GM23248 (cell line): ENCODE measurements around the gene ABCA2. TPM values are rescaled to one million over a fixed set of nuclear protein-coding genes. Genes with fewer than 3 reads are reported as not detected.

Experiments
- DNase-seq: peaks from one replicate; pipeline ENCODE4 v3.0.0-alpha.2; 2015
- H2AFZ ChIP-seq: fragments of 200-600 bp; sonication (generic); 2 replicates; pipeline ENCODE4 v1.6.1; 2016; ENCODE audit warnings: antibody characterized with exemption
- H3F3A ChIP-seq: fragments of 200-600 bp; sonication (generic); 2 replicates; pipeline ENCODE4 v1.6.1; 2016; ENCODE audit warnings: mild to moderate bottlenecking, antibody characterized with exemption, mixed run types; ENCODE audit not compliant: insufficient read depth
- H3K27ac ChIP-seq: fragments of 200-600 bp; sonication (generic); 2 replicates; pipeline ENCODE4 v1.5.1; 2016; ENCODE audit warnings: mild to moderate bottlenecking
- H3K27me3 ChIP-seq: fragments of 200-600 bp; sonication (generic); replicated peaks from 2 replicates; pipeline ENCODE4 v1.6.1; 2016; ENCODE audit warnings: mild to moderate bottlenecking; ENCODE audit not compliant: insufficient read depth
- H3K36me3 ChIP-seq: fragments of 200-600 bp; sonication (generic); 2 replicates; pipeline ENCODE4 v1.6.1; 2016; ENCODE audit warnings: low read depth, mild to moderate bottlenecking
- H3K4me1 ChIP-seq: fragments of 200-600 bp; sonication (generic); 2 replicates; pipeline ENCODE4 v1.6.1; 2016; ENCODE audit warnings: mild to moderate bottlenecking; ENCODE audit not compliant: insufficient read depth
- H3K4me2 ChIP-seq: fragments of 200-600 bp; sonication (generic); one replicate; pipeline ENCODE4 v1.6.1; 2016; ENCODE audit warnings: mild to moderate bottlenecking; ENCODE audit not compliant: unreplicated experiment
- H3K4me3 ChIP-seq: fragments of 200-600 bp; sonication (generic); 2 replicates; pipeline ENCODE4 v1.5.1; 2016; ENCODE audit warnings: mild to moderate bottlenecking
- H3K79me2 ChIP-seq: fragments of 200-600 bp; sonication (generic); 2 replicates; pipeline ENCODE4 v1.6.1; 2016; ENCODE audit warnings: mild to moderate bottlenecking; ENCODE audit not compliant: insufficient read depth
- H3K9ac ChIP-seq: fragments of 200-600 bp; sonication (generic); 2 replicates; pipeline ENCODE4 v1.6.1; 2016; ENCODE audit warnings: mild to moderate bottlenecking
- H3K9me2 ChIP-seq: fragments of 200-600 bp; sonication (generic); 2 replicates; pipeline ENCODE4 v1.6.1; 2016; ENCODE audit warnings: mixed run types, mild to moderate bottlenecking, moderate library complexity; ENCODE audit not compliant: insufficient read depth
- H3K9me3 ChIP-seq: fragments of 200-600 bp; sonication (generic); one replicate; pipeline ENCODE4 v1.6.1; 2017; ENCODE audit warnings: low read depth
- H4K20me1 ChIP-seq: fragments of 200-600 bp; sonication (generic); 2 replicates; pipeline ENCODE4 v1.6.0; 2016; ENCODE audit not compliant: insufficient read depth
- EZH2 ChIP-seq: fragments of 200-600 bp; sonication (generic); IDR thresholded peaks from 2 replicates; pipeline ENCODE4 v1.6.1; 2018; ENCODE audit warnings: antibody characterized with exemption, mild to moderate bottlenecking; ENCODE audit not compliant: insufficient read depth, poor library complexity, severe bottlenecking
- EZH2phosphoT487 ChIP-seq: fragments of 200-600 bp; sonication (generic); IDR thresholded peaks from 2 replicates; pipeline ENCODE4 v1.6.1; 2018; ENCODE audit warnings: antibody characterized with exemption, moderate library complexity, mild to moderate bottlenecking, low read depth; ENCODE audit not compliant: insufficient read depth
- WGBS, 2 experiments: methylation state at CpG; one replicate each; pipeline ENCODE4 v1.1.6; 2015 to 2017; ENCODE audit warnings: low lambda C conversion rate in 2 of 2, low coverage in 1 of 2; ENCODE audit errors: missing lambda C conversion rate in 2 of 2; 5-methylcytosine and 5-hydroxymethylcytosine counted together
- in situ Hi-C: fragments of 300-500 bp; cut with MboI; formaldehyde crosslinking; loops from 2 replicates; pipeline ENCODE4 v1.15.0; 2020
- polyA plus RNA-seq: library from polyadenylated mRNA; unstranded; fragments of >200 nt; fragmentation: Nextera tagmentation; extraction: Ambion mirVana; gene quantifications from 2 replicates; pipeline ENCODE4 v1.2.1, GENCODE V29; 2016
- total RNA-seq: library from RNA; depleted of rRNA; stranded (reverse); fragments of >200 nt; shearing (Covaris generic); gene quantifications from 2 replicates; pipeline ENCODE4 v1.2.3, GENCODE V29; 2014

Gene ABCA2
- total and polyA plus RNA-seq, 2 experiments from 2014 or later = 21.1 to 33.2 TPM

GRCh38 chr9:137023583-137023991 lies 4.5 kb downstream of the ABCA2 start:
- H3K79me2 ChIP-seq = no peaks in the 10 kb centered on the region
- no peaks in the 10 kb centered on the region for H3K4me1 ChIP-seq
- in situ Hi-C loops = no loop called here
- H3K9me2 ChIP-seq = no peaks in the 10 kb centered on the region
- H3K4me3 ChIP-seq = no peak overlapping the region
- no peak overlapping the region for H3K9ac ChIP-seq
- H2AFZ ChIP-seq = no peak overlapping the region
- no peaks in the 10 kb centered on the region for H3K36me3 ChIP-seq
- no peak for TF ChIP-seq EZH2phosphoT487
- no peak for TF ChIP-seq EZH2
- no peaks in the 10 kb centered on the region for H4K20me1 ChIP-seq
- 90% methylated on average over 7 to 15 of the region's 15 CpGs for WGBS, 2 experiments
- DNase-seq = no peak
- H3K27me3 ChIP-seq = no peaks in the 10 kb centered on the region
- no peak overlapping the region for H3K27ac ChIP-seq
- H3K4me2 ChIP-seq = no peak overlapping the region
- no peaks in the 10 kb centered on the region for H3K9me3 ChIP-seq
- H3F3A ChIP-seq = no peaks in the 10 kb centered on the region

GRCh38 chr9:137023157-137023556 lies 4.9 kb downstream of the ABCA2 start:
- no peaks in the 10 kb centered on the region for H3K4me1 ChIP-seq
- H3K36me3 ChIP-seq = no peaks in the 10 kb centered on the region
- no peaks in the 10 kb centered on the region for H3K9me3 ChIP-seq
- no peak for DNase-seq
- H3K27ac ChIP-seq = no peak overlapping the region
- H3K9ac ChIP-seq = no peak overlapping the region
- H3K27me3 ChIP-seq = no peaks in the 10 kb centered on the region
- 85 to 86% methylated on average over 7 of the region's 7 CpGs for WGBS, 2 experiments
- H2AFZ ChIP-seq = no peak overlapping the region
- H3K4me3 ChIP-seq = no peak overlapping the region
- no peaks in the 10 kb centered on the region for H3K9me2 ChIP-seq
- no peaks in the 10 kb centered on the region for H3K79me2 ChIP-seq
- no peak overlapping the region for H3K4me2 ChIP-seq
- TF ChIP-seq EZH2phosphoT487 (no peak), EZH2 (no peak)
- in situ Hi-C loops = no loop called here
- H3F3A ChIP-seq = no peaks in the 10 kb centered on the region
- H4K20me1 ChIP-seq = no peaks in the 10 kb centered on the region

GRCh38 chr9:137022662-137023008 lies 5.4 kb downstream of the ABCA2 start:
- Histone ChIP-seq H2AFZ (no peak overlapping the region), H3K79me2 (no peaks in the 10 kb centered on the region), H3K27ac (no peak overlapping the region), H3K9ac (no peak overlapping the region), H3K4me2 (no peak overlapping the region), H3K9me3 (no peaks in the 10 kb centered on the region), H3K36me3 (no peaks in the 10 kb centered on the region), H3K27me3 (no peaks in the 10 kb centered on the region), H4K20me1 (no peaks in the 10 kb centered on the region), H3F3A (no peaks in the 10 kb centered on the region), H3K4me1 (no peaks in the 10 kb centered on the region), H3K9me2 (no peaks in the 10 kb centered on the region), H3K4me3 (no peak overlapping the region)
- in situ Hi-C loops = no loop called here
- TF ChIP-seq EZH2 (no peak), EZH2phosphoT487 (no peak)
- WGBS, 2 experiments = 91 to 92% methylated on average over 20 to 22 of the region's 23 CpGs
- DNase-seq = no peak

DNA sequence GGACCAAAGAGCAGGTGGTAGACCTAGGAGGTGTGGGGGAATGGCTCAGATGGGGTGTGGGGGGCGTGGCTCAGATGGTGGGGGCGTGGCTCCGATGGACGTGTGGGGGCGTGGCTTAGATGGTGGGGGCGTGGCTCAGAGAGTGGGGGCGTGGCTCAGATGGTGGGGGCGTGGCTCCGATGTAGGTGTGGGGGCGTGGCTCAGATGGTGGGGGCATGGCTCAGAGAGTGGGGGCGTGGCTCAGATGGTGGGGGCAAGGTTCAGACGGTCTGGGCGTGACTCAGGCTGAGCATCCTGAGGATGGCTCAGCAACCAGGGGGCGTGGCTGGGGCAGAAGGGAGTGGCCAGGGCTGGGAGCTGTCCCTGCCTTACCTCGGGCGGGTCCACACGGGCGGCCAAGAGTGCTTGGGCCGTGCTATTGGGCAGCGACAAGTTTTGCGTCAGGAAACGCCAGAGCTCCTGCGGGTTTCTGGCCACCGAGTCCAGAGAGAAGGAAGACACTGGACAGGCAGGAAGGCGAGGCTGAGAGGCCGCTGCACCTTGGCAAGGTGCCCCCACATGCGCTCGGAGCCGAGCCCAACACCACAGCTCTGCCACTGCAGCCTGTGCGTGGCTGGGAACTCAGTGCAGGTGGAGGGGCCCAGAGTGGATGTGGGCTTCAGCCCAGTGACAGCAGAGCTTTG lies 5.9 kb downstream of the ABCA2 start:
- no peak overlapping the region for H3K4me2 ChIP-seq
- no peaks in the 10 kb centered on the region for H3F3A ChIP-seq
- H3K9ac ChIP-seq = no peak overlapping the region
- no peaks in the 10 kb centered on the region for H4K20me1 ChIP-seq
- H3K9me2 ChIP-seq = no peaks in the 10 kb centered on the region
- H2AFZ ChIP-seq = no peak overlapping the region
- 57 to 93% methylated on average over 16 to 30 of the region's 30 CpGs for WGBS, 2 experiments
- in situ Hi-C loops = no loop called here
- H3K27me3 ChIP-seq = no peaks in the 10 kb centered on the region
- no peaks in the 10 kb centered on the region for H3K79me2 ChIP-seq
- no peaks in the 10 kb centered on the region for H3K36me3 ChIP-seq
- H3K27ac ChIP-seq = no peak overlapping the region
- H3K9me3 ChIP-seq = no peaks in the 10 kb centered on the region
- H3K4me3 ChIP-seq = no peak overlapping the region
- TF ChIP-seq EZH2 (no peak), EZH2phosphoT487 (no peak)
- no peaks in the 10 kb centered on the region for H3K4me1 ChIP-seq
- DNase-seq = peak; percentile 85

DNA sequence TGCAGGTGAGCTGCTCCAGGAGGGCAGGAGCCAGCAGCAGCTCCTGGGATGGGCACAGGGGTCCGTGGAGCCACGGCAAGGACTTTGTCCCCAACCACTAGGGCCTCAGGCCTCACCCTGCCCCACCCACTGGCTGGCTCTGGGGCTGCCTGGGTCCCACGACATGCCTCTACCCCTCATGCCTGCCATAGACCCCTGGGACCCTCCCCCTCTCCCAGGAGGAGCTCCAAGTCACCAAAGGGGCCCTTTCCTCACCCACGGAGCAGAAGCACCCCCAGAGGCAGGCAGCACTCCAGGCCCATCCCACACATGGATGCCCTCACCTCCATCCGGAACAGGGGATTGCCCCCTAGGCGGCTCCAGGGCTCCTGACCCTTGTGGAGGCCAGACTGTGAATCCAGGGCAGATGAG lies 6.5 kb downstream of the ABCA2 start:
- H3K9me3 ChIP-seq = no peaks in the 10 kb centered on the region
- WGBS, 2 experiments = 94 to 98% methylated on average over 4 to 6 of the region's 6 CpGs
- H4K20me1 ChIP-seq = no peaks in the 10 kb centered on the region
- no peaks in the 10 kb centered on the region for H3K9me2 ChIP-seq
- no peak overlapping the region for H2AFZ ChIP-seq
- no peak for TF ChIP-seq EZH2
- no peak for TF ChIP-seq EZH2phosphoT487
- H3K36me3 ChIP-seq = no peaks in the 10 kb centered on the region
- no peak overlapping the region for H3K27ac ChIP-seq
- H3K4me2 ChIP-seq = no peak overlapping the region
- no peaks in the 10 kb centered on the region for H3K4me1 ChIP-seq
- in situ Hi-C loops = no loop called here
- no peak overlapping the region for H3K9ac ChIP-seq
- DNase-seq = no peak
- H3K4me3 ChIP-seq = no peak overlapping the region
- no peaks in the 10 kb centered on the region for H3K79me2 ChIP-seq
- H3K27me3 ChIP-seq = no peaks in the 10 kb centered on the region
- H3F3A ChIP-seq = no peaks in the 10 kb centered on the region
